ENCODE results near the gene SPON1.

Gene SPON1

DNA sequence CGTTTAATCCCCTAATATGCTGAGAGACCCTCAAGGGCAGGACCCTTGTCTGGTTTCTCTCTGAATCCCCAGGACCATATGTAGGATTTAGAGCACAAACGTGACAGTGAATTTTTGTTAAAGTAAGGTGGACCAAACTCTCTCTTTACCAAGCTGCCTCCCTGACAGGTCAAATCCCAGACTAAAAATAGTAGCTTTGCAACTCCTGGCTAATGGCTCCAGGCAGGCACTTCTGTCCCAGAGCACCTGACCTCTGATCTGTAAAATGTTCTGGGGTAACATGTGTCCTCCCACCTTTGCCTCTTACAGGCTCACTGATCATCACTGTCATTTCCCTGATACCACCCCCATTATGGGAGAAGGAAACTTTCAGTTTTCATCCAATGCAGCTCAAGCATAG, 152.3 kb downstream of the SPON1 start:
- no peak for TF ChIP-seq CTCF (IDR thresholded peaks at IDR 0.05; ENCODE audit: insufficient read depth, low read depth, low read length, missing control alignments)
- DNase-seq (ENCODE audit: low read depth) = no peak
- no peak overlapping the region for H3K4me3 ChIP-seq (ENCODE audit: low read length)

- no peak for DNase-seq (ENCODE audit: low read depth)
- no peak overlapping the region for H3K4me3 ChIP-seq (ENCODE audit: low read length)
- TF ChIP-seq CTCF (IDR thresholded peaks at IDR 0.05; ENCODE audit: insufficient read depth, low read depth, low read length, missing control alignments) = no peak
Measured at GRCh38 chr11:14117632-14118031, 155.1 kb downstream of the SPON1 start.

DNA sequence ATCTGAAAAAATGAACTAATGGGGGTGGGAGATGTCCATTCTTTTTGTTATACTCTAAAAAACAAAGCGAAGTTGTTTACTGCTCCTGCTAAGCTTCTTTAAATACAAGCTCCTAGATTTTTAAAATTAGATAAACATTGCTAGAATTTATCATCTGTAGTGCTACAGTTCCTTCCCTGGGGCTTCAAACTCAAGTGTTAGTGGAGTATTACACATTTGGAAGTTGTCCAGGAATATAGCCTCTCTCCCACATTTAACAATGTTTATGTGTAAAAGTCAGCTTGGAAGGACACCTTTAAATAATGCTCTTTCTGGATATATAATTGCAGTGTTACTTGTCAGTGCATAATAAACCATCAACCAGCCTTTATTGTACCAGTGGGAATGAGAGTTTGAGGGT, 155.5 kb downstream of the SPON1 start:
- no peak overlapping the region for H3K4me3 ChIP-seq (ENCODE audit: low read length)
- DNase-seq (ENCODE audit: low read depth) = no peak
- no peak for TF ChIP-seq CTCF (IDR thresholded peaks at IDR 0.05; ENCODE audit: insufficient read depth, low read depth, low read length, missing control alignments)

DNA sequence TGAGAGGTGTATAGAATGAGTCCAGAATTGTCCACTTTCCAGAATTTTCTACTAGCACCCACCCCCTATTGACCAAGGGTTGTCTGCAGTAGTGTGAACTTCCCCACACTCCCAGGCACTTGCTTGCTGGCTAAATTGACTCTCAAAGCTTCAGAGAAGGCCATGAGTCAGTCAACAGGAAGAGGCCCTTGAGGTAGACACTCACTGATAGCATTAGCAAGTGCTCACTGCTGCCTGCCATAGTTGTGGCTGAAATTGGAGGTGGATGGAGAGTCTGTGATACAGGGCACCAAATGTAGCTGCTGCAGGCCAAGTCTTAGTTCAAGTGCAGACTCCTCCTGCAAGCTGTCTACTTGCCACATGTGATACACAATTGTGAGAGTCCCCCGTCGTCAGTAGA, 156.8 kb downstream of the SPON1 start:
- H3K4me3 ChIP-seq (ENCODE audit: low read length) = no peak overlapping the region
- DNase-seq (ENCODE audit: low read depth) = peak; percentile 50
- no peak for TF ChIP-seq CTCF (IDR thresholded peaks at IDR 0.05; ENCODE audit: insufficient read depth, low read depth, low read length, missing control alignments)

DNA sequence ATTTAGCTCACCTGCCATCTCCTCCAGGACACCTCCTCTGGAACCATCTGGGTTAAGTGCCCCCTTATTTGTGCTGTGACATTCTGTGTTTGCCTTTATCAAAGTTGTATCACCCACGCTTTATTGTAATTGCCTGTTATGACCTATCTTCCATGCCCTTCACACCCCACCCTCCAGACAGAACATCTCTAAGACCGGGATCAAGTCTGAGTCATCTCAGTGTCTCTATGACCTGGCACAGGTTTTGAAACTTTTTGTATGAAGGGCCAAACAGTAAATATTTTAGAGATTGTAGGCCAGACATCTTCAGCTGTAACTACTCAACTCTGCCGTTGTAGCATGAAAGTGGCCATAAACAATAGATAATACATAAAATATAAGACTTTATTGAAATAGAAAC, 161.8 kb downstream of the SPON1 start:
- H3K4me3 ChIP-seq (ENCODE audit: low read length) = no peak overlapping the region
- DNase-seq (ENCODE audit: low read depth) = peak; percentile 21
- no peak for TF ChIP-seq CTCF (IDR thresholded peaks at IDR 0.05; ENCODE audit: insufficient read depth, low read depth, low read length, missing control alignments)

DNA sequence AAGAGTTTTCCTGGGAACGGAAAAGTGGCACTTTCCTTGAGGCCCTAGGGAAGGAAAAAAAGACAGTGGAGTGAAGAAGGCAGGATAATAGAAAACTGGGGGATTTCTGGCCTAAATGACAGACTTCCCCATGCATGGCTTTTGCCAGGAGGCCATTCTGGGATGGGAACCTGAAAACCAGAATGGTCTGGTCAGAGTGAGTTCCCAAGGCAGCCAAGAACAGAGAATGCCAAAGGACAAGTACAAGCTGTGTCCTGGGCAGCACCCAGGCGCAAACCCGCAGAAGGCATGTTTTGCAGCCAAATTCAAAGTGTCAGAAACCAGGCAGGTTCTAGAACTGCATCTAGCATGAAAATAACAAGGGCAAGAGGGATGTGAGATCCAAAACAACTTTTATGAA, 162.4 kb downstream of the SPON1 start:
- TF ChIP-seq CTCF (IDR thresholded peaks at IDR 0.05; ENCODE audit: insufficient read depth, low read depth, low read length, missing control alignments) = no peak
- no peak overlapping the region for H3K4me3 ChIP-seq (ENCODE audit: low read length)
- DNase-seq (ENCODE audit: low read depth) = no peak

- peak; percentile 63 for DNase-seq (ENCODE audit: low read depth)
- TF ChIP-seq CTCF (IDR thresholded peaks at IDR 0.05; ENCODE audit: insufficient read depth, low read depth, low read length, missing control alignments) = no peak
- H3K4me3 ChIP-seq (ENCODE audit: low read length) = no peak overlapping the region
Measured at GRCh38 chr11:14125529-14125928, 163.0 kb downstream of the SPON1 start.

Measured in epithelial cell of esophagus (primary cell).